T-helper 1 cell (primary cell): Measurements from ENCODE around the gene NME7.

Experiments used
- DNase-seq, 5 donors: peaks; one replicate each; pipeline ENCODE4 v3.0.0-alpha.2; 2012 to 2020

Gene NME7

GRCh38 chr1:169122976-169123375 is 244.6 kb downstream of the NME7 start:
- DNase-seq, result no peak

- DNase-seq, result no peak
Observed at GRCh38 chr1:169121146-169121923, 246.3 kb downstream of the NME7 start.

- DNase-seq, result no peak
Observed at GRCh38 chr1:169120066-169120465, 247.5 kb downstream of the NME7 start.

- no peak for DNase-seq
Observed at GRCh38 chr1:169119405-169119804, 248.2 kb downstream of the NME7 start.

- DNase-seq, result no peak
Observed at GRCh38 chr1:169118227-169118626, 249.4 kb downstream of the NME7 start.

GRCh38 chr1:169117599-169117998 is 250.0 kb downstream of the NME7 start:
- DNase-seq, result no peak

GRCh38 chr1:169117014-169117413 is 250.6 kb downstream of the NME7 start:
- no peak for DNase-seq

- no peak for DNase-seq
Observed at GRCh38 chr1:169115891-169116585, 251.6 kb downstream of the NME7 start.

- no peak for DNase-seq
Observed at GRCh38 chr1:169113613-169114119, 253.9 kb downstream of the NME7 start.

- DNase-seq, result no peak
Observed at GRCh38 chr1:169112241-169112640, 255.4 kb downstream of the NME7 start.

- no peak for DNase-seq
Observed at GRCh38 chr1:169111472-169111871, 256.1 kb downstream of the NME7 start.

GRCh38 chr1:169110689-169111447 is 256.7 kb downstream of the NME7 start:
- no peak for DNase-seq

- DNase-seq, result no peak
Observed at GRCh38 chr1:169110236-169110635, 257.4 kb downstream of the NME7 start.

- no peak for DNase-seq
Observed at GRCh38 chr1:169109561-169110134, 257.9 kb downstream of the NME7 start.

- DNase-seq, result no peak
Observed at GRCh38 chr1:169108863-169109560, 258.6 kb downstream of the NME7 start.

- DNase-seq, result no peak
Observed at GRCh38 chr1:169108223-169108622, 259.4 kb downstream of the NME7 start.

GRCh38 chr1:169107603-169108208 is 259.9 kb downstream of the NME7 start:
- DNase-seq, result no peak

- peak in 1 of 5 donors; percentile 9 for DNase-seq
Observed at GRCh38 chr1:169106921-169107602, 260.5 kb downstream of the NME7 start.

GRCh38 chr1:169106095-169106920 is 261.3 kb downstream of the NME7 start, which contains the start of gene ATP1B1:
Gene ATP1B1, plus strand, starts transcription at chr1:169106690. Its CDS starts 140 bp downstream, at chr1:169106830.
- peak; percentile 68 to 79 (median 70) for DNase-seq
